OCI-LY7 (cell line): ENCODE data around the gene MAP3K14. TPM values are rescaled to one million over a fixed set of nuclear protein-coding genes. Genes with fewer than 3 reads are reported as not detected.
A peak's percentile ranks its signal among the peaks of the same experiment; 100 is the strongest.
"Not testable (repeated sequence)": the region's sequence is repeated elsewhere in the genome, so short reads cannot be mapped to it uniquely, and the experiment has no call there.

Experiments
- BruUV-seq: library from RNA; stranded (reverse); fragments of 400-500 nt; replicated peaks from 2 replicates; lab custom pipeline; 2021; lab: Mats Ljungman, UMichigan
- CTCF ChIA-PET: fragments of 300-600 bp; sonication (Branson Sonifier 250); formaldehyde crosslinking; loops from one replicate; lab custom pipeline; 2022; ENCODE audit warnings: antibody characterized with exemption; ENCODE audit not compliant: unreplicated experiment; lab: Charles Lee
- POLR2A ChIA-PET: fragments of 300-600 bp; sonication (Branson Sonifier 250); formaldehyde crosslinking; loops from one replicate; lab custom pipeline; 2022; ENCODE audit warnings: antibody characterized with exemption; lab: Charles Lee
- DNase-seq: peaks from one replicate; pipeline ENCODE4 v3.0.0-alpha.2; 2015; ENCODE audit warnings: low spot score
- H2AFZ ChIP-seq: fragments of 200-600 bp; sonication (generic), shearing (Covaris generic); 2 replicates; pipeline ENCODE4 v1.6.1; 2014; ENCODE audit warnings: mild to moderate bottlenecking, antibody characterized with exemption, low read length, moderate library complexity
- H3K27ac ChIP-seq: fragments of 200-600 bp; sonication (generic); 2 replicates; pipeline ENCODE4 v1.5.1; 2014; ENCODE audit warnings: mixed run types, low read depth, mild to moderate bottlenecking, moderate library complexity, low read length, inconsistent platforms; ENCODE audit not compliant: poor library complexity, severe bottlenecking
- H3K36me3 ChIP-seq: fragments of 200-600 bp; sonication (generic); 2 replicates; pipeline ENCODE4 v1.6.1; 2014; ENCODE audit warnings: mild to moderate bottlenecking, antibody characterized with exemption, low read length, moderate library complexity, mixed read lengths; ENCODE audit not compliant: insufficient read depth
- H3K4me1 ChIP-seq: fragments of 200-600 bp; sonication (generic); 2 replicates; pipeline ENCODE4 v1.5.1; 2014; ENCODE audit warnings: mild to moderate bottlenecking, low read length; ENCODE audit not compliant: insufficient read depth, poor library complexity, severe bottlenecking
- H3K4me2 ChIP-seq: fragments of 200-600 bp; sonication (generic); 2 replicates; pipeline ENCODE4 v1.6.1; 2014; ENCODE audit warnings: mild to moderate bottlenecking, low read length
- H3K4me3 ChIP-seq: fragments of 200-600 bp; sonication (generic); 2 replicates; pipeline ENCODE4 v1.5.1; 2014; ENCODE audit warnings: mild to moderate bottlenecking, low read depth, low read length; ENCODE audit not compliant: poor library complexity, severe bottlenecking
- H3K79me2 ChIP-seq: fragments of 200-600 bp; sonication (generic); 2 replicates; pipeline ENCODE4 v1.6.1; 2016; ENCODE audit warnings: low read depth, mild to moderate bottlenecking, low read length, moderate library complexity, mixed read lengths; ENCODE audit not compliant: insufficient read depth
- H3K9me2 ChIP-seq: fragments of 200-600 bp; sonication (generic); 2 replicates; pipeline ENCODE4 v1.6.1; 2016; ENCODE audit warnings: mild to moderate bottlenecking, low read length, mixed read lengths; ENCODE audit not compliant: insufficient read depth
- H3K9me3 ChIP-seq: fragments of 200-600 bp; sonication (generic); 2 replicates; pipeline ENCODE4 v1.6.1; 2014; ENCODE audit warnings: mild to moderate bottlenecking, mixed run types, low read length, mixed read lengths
- H4K20me1 ChIP-seq: fragments of 200-600 bp; sonication (generic); 2 replicates; pipeline ENCODE4 v1.6.1; 2014; ENCODE audit warnings: mild to moderate bottlenecking, antibody characterized with exemption, low read length, moderate library complexity, mixed read lengths; ENCODE audit not compliant: insufficient read depth
- EZH2phosphoT487 ChIP-seq: fragments of 200-600 bp; sonication (generic); IDR thresholded peaks from 2 replicates; pipeline ENCODE4 v1.6.1; 2018; ENCODE audit warnings: low read depth, borderline replicate concordance, mild to moderate bottlenecking, mixed run types, antibody characterized with exemption, low read length, moderate library complexity, mixed read lengths
- intact Hi-C: fragments of 100-400 bp; cut with micrococcal nuclease; formaldehyde crosslinking; loops from one replicate; pipeline ENCODE4 v1.10.0; 2022; ENCODE audit not compliant: unreplicated experiment
- total RNA-seq, 2 experiments: library from RNA; depleted of rRNA in 1 of 2; stranded (reverse); fragments of >200 nt in 1 of 2; shearing (Covaris generic) in 1 of 2; gene quantifications; 2 replicates each; pipeline ENCODE4 v1.2.3, GENCODE V29; 2014 to 2022
- TF ChIP-seq, protein P1 (sequence below): fragments of 200-600 bp; sonication (generic); conservative IDR thresholded peaks from 2 replicates; pipeline ENCODE4 v1.5.1; 2014; ENCODE audit warnings: mild to moderate bottlenecking, antibody characterized with exemption, low read length, moderate library complexity, mixed read lengths

Gene MAP3K14
- total RNA-seq, 2 experiments from 2014 or later: 12.3 to 21.2 TPM

- H3K27ac ChIP-seq: no peak overlapping the region
- peaks cover 77% of the 10 kb centered on the region for H3K4me1 ChIP-seq
- BruUV-seq: no TSS peak
- ChIA-PET POLR2A (no interaction called here), CTCF (interaction anchor here (0.6 kb wide), 1 partner anchor 12 kb away, joined by 3 read pairs; no protein-coding TSS in a partner anchor)
- H3K4me3 ChIP-seq: no peak overlapping the region
- H4K20me1 ChIP-seq: no peaks in the 10 kb centered on the region
- no peak overlapping the region for H3K4me2 ChIP-seq
- H3K36me3 ChIP-seq: peaks cover 39% of the 10 kb centered on the region
- H3K9me2 ChIP-seq: no peaks in the 10 kb centered on the region
- TF ChIP-seq, protein P1, sequence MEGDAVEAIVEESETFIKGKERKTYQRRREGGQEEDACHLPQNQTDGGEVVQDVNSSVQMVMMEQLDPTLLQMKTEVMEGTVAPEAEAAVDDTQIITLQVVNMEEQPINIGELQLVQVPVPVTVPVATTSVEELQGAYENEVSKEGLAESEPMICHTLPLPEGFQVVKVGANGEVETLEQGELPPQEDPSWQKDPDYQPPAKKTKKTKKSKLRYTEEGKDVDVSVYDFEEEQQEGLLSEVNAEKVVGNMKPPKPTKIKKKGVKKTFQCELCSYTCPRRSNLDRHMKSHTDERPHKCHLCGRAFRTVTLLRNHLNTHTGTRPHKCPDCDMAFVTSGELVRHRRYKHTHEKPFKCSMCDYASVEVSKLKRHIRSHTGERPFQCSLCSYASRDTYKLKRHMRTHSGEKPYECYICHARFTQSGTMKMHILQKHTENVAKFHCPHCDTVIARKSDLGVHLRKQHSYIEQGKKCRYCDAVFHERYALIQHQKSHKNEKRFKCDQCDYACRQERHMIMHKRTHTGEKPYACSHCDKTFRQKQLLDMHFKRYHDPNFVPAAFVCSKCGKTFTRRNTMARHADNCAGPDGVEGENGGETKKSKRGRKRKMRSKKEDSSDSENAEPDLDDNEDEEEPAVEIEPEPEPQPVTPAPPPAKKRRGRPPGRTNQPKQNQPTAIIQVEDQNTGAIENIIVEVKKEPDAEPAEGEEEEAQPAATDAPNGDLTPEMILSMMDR: no peak
- TF ChIP-seq EZH2phosphoT487: no peak
- intact Hi-C loops: no loop called here
- H3K79me2 ChIP-seq: peaks cover 83% of the 10 kb centered on the region
- H2AFZ ChIP-seq: no peak overlapping the region
- no peak for DNase-seq
- no peaks in the 10 kb centered on the region for H3K9me3 ChIP-seq
These were observed 11.2 kb downstream of the MAP3K14 start for GRCh38 chr17:45305530-45306087.

DNA sequence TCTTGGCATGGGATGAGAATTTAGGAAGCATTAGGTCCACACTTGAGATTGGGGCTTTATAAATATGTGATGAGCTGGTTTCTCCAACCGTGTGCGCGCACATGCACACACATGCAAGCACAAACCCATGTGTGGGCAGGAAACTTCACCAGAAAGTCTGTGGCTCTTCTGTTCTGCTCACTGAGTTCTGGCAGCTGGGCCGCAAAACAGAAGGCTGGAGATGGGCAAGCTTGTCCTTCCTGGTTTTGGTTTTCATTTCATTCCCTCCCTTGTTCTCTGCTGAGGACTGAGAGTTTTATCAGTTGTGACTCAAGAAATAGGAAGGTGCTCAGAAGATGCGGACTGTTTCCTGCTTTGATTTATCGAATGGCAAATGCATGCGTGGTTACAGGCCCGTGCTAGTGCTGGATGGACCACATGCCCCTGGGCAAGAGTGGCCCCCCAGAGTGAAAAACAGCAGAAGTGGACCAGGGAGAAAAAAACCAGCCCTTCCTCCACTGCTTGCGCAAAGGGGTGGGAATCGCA lies 14.1 kb downstream of the MAP3K14 start:
- H3K4me1 ChIP-seq: peaks cover 86% of the 10 kb centered on the region
- CTCF ChIA-PET: interaction anchor here (0.6 to 2.3 kb wide), 2 partner anchors 10 to 31 kb away, joined by 3 to 6 read pairs; no protein-coding TSS in a partner anchor
- H3K27ac ChIP-seq: peak overlapping the region; percentile 87
- intact Hi-C loops: loop anchor here (2.0 kb wide), 1 partner anchor 14 kb away; the partner anchor contains the start of gene MAP3K14
- H3K4me3 ChIP-seq: peak overlapping the region; percentile 44
- peaks cover 93% of the 10 kb centered on the region for H3K79me2 ChIP-seq
- no peaks in the 10 kb centered on the region for H4K20me1 ChIP-seq
- peak; percentile 77 for DNase-seq
- peak overlapping the region; percentile 79 for H3K4me2 ChIP-seq
- no peaks in the 10 kb centered on the region for H3K9me2 ChIP-seq
- TF ChIP-seq, protein P1: no peak
- TF ChIP-seq EZH2phosphoT487: no peak
- H2AFZ ChIP-seq: peak overlapping the region; percentile 13; the same call in 1 of the 2 replicates
- H3K36me3 ChIP-seq: peaks cover 33% of the 10 kb centered on the region
- no peaks in the 10 kb centered on the region for H3K9me3 ChIP-seq
- POLR2A ChIA-PET: interaction anchor here (0.7 to 4.5 kb wide), 4 partner anchors 9 to 36 kb away, joined by 3 to 34 read pairs (median 4); partner anchors contain the start of gene MAP3K14
- BruUV-seq: no TSS peak

- Histone ChIP-seq H3K27ac (peak overlapping the region; percentile 87), H3K4me2 (peak overlapping the region; percentile 79), H3K36me3 (peaks cover 36% of the 10 kb centered on the region), H3K4me3 (peak overlapping the region; percentile 34), H3K79me2 (peaks cover 93% of the 10 kb centered on the region), H3K4me1 (peaks cover 84% of the 10 kb centered on the region)
- H3K9me3 ChIP-seq, H3K9me2 ChIP-seq, BruUV-seq, DNase-seq, H2AFZ ChIP-seq, H4K20me1 ChIP-seq: not testable (repeated sequence)
- ChIA-PET POLR2A (interaction anchor here (0.6 to 4.5 kb wide), 7 partner anchors 10 to 68 kb away, joined by 3 to 34 read pairs (median 4); partner anchors contain the start of gene MAP3K14), CTCF (interaction anchor here (0.6 kb wide), 2 partner anchors 32 to 107 kb away, joined by 3 read pairs; no protein-coding TSS in a partner anchor)
- intact Hi-C loops: loop anchor here (2.0 kb wide), 1 partner anchor 15 kb away; the partner anchor contains the start of gene MAP3K14
These were observed 14.6 kb downstream of the MAP3K14 start for GRCh38 chr17:45302220-45302619.
